HUDEP-2 (cell line): Measurements from ENCODE around the gene IFT122.
A peak's percentile ranks its signal among the peaks of the same experiment; 100 is the strongest.
"Not testable (repeated sequence)": the region's sequence is repeated elsewhere in the genome, so short reads cannot be mapped to it uniquely, and the experiment has no call there.

Experiments
- DNase-seq, 76 experiments: peaks; one replicate each; lab custom pipeline; 2025; ENCODE audit not compliant: unreplicated experiment in 76 of 76; lab: John Stamatoyannopoulos, UW

Gene IFT122

DNA sequence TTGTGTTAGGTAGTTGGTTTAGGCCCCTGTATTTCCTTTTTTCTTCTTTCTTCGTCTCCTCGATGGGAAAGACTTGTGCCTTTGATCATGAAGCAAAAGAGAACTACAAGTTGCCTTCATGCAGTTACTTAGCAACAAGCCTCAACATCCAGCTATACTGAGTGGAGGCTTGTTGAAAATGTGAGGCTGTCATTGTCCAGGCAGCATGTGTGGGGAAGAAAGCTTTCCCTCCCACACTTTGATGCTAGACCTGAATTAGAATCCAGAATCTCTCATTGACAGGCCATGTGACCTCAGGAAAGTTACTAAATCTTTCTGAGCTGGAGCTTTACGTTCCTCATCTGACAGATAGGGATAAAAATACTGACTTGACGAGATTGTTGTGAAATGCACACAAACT is 23.7 kb downstream of the IFT122 start:
- no peak for DNase-seq

GRCh38 chr3:129467932-129468331 is 27.9 kb downstream of the IFT122 start:
- DNase-seq = no peak

DNA sequence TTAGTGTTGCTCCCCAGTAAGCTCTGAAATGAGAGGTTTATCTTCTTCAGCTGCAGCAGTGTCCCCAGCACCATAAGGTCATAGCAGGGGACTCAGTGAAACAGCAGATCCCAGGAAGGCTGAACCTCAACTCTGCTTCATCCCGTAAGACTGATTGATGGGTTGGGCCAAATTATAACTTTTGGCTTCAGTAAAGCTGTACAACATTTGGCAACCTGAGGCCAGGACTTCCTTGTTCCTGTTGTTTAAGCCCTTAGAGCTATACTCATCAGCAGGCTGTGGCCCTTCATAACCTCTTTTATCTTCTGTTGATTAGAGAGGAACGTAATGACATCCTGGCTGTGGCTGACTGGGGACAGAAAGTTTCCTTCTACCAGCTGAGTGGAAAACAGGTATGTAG is 29.0 kb downstream of the IFT122 start:
- peak in 5 of 76 experiments; percentile 1 to 20 (median 11) for DNase-seq

DNA sequence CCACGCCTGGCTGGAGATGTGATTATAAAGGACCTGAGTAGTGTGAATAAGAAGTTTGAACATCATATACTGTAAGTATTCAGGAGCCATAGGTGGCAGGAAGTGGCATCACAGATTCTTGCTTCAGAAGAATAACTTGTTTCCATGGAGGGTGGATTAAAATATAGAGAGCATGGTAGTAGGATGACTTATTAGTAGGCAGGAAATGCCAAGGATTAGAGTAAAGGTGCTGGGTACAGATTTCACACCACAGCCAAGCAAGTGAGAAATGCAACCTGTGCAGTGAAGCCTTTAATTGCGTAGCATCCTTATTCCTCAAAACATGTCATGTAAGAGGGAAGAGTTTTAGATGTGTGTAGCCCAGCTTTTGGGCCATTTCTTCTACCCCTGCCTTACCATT is 30.8 kb downstream of the IFT122 start:
- DNase-seq = no peak

DNA sequence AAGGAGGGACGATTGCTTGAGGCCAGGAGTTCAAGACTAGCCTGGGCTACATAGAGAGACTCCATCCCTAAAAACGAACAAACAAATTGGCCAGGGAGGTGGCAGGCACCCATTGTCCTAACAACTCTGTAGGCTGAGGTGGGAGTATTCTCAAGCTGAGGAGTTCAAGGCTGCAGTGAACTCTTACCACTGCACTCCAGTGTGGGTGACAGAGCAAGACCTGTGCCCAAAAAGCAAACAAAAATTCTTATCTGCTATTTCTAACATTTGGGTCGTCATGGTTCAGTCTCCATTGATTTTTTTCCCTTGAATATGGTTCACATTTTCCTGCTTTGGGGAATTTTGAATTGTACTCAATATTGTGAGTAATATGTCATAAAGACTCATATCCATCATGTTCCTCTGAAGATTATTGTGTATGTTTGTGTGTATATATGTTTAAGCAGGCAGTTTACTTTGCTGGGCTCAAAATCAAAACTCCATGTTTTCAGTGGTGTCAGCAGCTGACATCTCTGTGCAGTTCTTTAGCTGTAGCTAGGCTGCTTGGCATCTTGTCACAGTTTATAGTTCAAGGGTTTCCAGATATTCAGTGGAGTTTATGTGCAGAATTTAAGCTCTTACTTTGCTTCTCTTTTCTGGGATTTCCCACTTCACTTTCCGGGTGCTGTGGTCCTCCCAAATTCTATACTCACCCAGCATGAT is 33.2 kb downstream of the IFT122 start:
- no peak for DNase-seq

GRCh38 chr3:129473769-129474152 is 33.7 kb downstream of the IFT122 start:
- DNase-seq = no peak

DNA sequence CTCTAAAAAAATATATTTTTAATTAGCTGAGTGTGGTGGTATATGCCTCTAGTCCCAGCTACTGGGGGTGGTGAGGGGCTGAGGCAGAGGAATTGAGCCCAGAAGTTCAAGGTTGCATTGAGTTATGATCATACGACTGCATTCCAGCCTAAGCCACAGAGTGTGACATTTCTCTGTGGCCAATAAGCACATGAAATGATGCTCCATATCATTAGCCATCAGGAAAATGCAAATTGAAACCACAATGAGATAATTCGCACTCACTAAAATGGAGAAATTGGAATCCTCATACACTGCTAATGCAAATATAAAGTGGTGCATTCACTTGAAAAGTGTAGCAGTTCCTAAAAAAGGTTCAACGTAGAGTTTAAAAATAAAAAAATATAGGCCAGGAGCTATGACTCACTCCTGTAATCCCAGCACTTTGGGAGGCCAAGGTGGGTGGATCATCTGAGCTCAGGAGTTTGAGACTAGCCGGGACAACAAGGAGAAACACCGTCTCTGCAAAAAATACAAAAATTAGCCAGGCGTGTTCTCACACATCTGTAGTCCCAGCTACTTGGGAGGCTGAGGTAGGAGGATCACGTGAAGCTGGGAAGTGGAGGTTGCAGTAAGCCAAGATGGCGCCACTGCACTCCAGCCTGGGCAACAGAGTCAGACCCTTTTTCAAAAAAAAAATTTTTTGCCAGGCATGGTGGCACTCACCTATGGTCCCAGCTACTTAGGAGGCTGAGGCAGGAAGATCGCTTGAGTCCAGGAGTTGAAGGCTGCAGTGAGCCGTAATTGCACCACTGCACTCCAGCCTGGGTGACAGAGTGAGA is 35.2 kb downstream of the IFT122 start:
- no peak for DNase-seq

DNA sequence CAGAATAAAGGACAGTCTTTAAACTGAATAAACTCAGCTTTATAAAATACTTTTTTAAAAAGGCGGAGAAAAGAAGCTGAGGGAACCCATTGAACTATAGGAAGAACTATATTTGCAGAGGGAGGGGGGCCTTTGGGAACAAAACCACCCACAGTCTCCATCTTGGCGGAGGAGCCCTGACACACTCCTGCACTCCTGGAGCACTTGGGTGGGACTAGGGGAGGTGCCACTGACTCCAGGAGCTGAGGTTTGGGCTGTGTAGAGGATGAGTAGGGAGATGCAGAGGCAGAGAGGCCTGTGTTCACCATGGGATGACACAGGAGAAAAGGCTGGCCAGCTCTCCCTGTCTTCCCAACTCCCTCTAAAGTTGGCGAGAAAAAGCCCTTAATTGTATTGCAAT is 35.8 kb downstream of the IFT122 start:
- DNase-seq = no peak

- DNase-seq = no peak
Measured at GRCh38 chr3:129476586-129476985, 36.6 kb downstream of the IFT122 start.

GRCh38 chr3:129481225-129481765 is 41.3 kb downstream of the IFT122 start:
- DNase-seq = peak in 55 of 76 experiments; percentile 7 to 71 (median 28)

DNA sequence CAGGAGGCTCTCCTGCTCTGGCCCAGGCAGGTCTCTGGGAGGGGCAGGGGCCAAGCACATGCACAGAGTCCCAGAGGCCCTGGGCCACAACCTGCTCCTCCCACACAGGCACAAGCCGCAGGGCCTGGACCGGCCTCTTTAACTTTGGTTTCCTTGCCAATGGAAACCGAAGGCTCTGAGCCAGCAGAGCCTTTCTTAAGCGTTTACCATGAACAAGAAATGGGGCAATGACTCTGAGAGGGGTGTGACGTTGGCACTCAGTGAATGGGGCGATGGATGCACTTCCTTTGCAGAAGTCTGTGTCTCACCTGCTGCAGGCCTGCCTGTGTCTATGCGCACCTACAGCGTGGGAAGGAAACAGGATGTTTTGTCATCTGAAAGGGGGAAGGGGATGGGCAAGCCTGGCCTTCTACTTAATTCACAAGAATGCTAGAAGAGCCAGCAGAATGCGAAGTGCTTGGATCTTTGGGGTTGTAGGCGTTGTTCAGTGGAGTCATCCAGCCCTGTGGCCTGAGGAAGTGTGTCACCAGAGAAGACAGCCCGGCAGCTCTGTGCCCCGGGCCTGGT is 41.8 kb downstream of the IFT122 start:
- DNase-seq = peak in 53 of 76 experiments; percentile 7 to 85 (median 35)

DNA sequence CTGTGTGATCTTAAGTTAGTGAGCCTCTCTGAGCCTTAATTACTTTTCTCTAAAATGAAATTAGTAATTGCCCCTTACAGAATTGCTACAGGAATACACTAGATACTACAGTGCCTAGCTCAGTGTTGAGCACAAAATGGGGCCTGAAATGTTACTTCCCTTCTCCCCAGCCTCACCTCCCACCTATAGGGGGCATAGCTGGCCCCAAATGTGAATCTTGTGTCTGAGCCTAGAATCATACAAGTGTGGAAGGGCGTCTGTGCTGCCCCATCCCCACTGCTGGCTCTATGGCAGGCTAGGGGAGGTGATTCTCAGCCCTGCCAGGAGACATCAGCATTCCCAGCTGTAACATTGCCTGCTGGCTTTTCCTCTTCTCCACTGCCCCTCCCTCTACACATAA is 42.7 kb downstream of the IFT122 start:
- peak in 4 of 76 experiments; percentile 2 to 14 (median 8) for DNase-seq

DNA sequence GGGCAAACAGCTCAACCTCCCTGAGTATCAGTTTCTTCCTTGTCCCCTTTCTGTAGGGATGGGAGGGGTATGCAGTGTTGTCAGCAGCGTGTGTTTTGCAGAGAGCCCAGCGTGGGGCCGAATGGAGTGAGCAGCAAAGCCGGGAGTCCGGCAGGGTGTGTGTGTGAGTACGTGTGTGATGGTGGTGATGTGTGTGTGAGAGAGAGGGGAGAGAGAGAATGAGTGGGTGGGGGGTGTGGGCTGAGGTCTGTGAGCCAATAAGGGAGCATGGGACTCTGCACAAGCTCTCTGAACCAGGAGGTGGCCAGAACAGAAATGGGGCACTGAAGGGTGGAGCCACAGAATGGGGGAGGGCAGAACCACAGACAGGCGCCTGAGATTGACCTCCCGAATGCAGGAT is 43.8 kb downstream of the IFT122 start:
- DNase-seq = no peak

- DNase-seq = not testable (repeated sequence)
Measured at GRCh38 chr3:129485146-129485545, 45.1 kb downstream of the IFT122 start.

GRCh38 chr3:129485721-129486663 is 46.0 kb downstream of the IFT122 start:
- DNase-seq = no peak

DNA sequence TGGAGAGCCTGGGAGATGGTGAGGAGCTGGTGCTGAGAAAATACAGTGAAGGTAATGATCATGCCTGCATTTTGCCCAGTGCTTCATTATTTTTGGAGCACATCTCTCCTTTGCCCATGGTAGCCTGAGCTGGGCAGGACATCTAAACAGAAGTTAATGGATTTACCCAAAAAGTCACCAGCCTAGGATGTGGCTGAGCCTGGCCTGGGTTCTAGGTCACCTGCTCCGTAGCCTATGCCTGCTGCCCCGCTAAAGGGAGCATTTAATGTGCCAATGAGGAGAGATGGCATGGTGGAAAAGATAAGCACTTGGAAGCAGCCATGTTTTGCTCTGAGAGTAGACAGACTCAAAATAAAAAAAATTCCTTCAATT is 46.6 kb downstream of the IFT122 start:
- no peak for DNase-seq

DNA sequence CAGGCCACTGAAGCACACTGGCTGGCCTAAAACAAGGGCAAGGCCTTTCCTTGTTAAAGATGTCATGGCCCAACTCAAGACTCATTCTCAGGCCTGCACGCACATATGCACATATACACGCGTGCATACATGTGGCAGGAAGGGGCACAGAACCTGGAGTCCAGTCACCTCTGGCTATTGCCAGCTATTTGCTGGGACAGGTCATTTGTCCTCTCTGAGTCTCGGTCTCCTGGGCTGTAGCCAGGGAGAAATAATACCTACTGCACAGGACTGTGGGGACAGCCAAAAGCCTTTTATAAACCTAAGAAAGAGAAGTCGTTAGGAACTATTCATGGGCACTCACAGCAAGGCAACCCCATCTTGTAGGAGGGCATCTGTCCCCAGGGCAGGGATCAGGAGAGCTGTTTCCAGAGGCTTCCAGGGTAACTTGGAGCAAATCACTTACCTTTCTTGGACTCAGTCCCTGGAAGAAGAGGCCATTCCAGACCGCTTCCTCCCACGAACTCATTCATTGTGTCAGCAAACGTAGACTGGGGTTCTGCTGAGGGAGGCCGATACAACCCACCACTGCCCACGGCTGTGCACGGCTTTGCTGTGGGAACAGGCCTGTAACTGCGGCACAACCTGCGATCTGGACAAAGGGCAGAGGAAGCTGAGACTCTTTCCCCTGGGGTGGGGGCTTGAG is 47.3 kb downstream of the IFT122 start:
- DNase-seq = no peak

GRCh38 chr3:129487868-129488335 is 47.9 kb downstream of the IFT122 start:
- not testable (repeated sequence) for DNase-seq

- not testable (repeated sequence) for DNase-seq
Measured at GRCh38 chr3:129489258-129489657, 49.2 kb downstream of the IFT122 start.

DNA sequence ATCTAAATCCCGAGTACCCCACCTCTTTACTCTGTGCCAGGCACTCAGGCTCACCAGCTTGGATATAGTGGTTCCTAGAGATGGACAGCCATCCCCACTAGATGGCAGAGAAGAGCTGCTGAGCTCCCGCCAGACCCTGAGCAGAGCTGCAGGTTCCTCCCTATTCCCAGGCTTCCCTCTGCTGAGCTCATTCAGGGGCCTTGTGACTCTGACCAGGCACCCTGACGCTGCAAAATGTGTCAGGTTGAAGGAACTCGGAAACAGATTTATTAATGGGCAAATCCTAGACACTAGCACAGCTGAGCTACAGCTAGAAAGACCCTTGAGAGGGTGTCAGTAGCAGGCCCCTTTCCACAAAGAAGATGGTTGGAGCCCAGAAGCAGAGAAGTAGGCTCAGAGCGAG is 50.2 kb downstream of the IFT122 start:
- DNase-seq = peak in 71 of 76 experiments; percentile 3 to 77 (median 49)
